CD14-positive monocyte (primary cell): Measurements from ENCODE around the gene RHOH. TPM values are rescaled to one million over a fixed set of nuclear protein-coding genes. Genes with fewer than 3 reads are reported as not detected.

Experiments
- DNase-seq, 3 donors: peaks; one replicate each; pipeline ENCODE4 v3.0.0-alpha.2; 2011 to 2022
- H2AFZ ChIP-seq: 2 replicates; pipeline ENCODE4 v1.6.0; 2012; ENCODE audit warnings: mild to moderate bottlenecking, low read depth, low read length, inconsistent platforms; ENCODE audit not compliant: insufficient read depth, poor library complexity, severe bottlenecking
- H3K27ac ChIP-seq, 2 donors: 1 replicate in 1 of 2; 2 replicates in 1 of 2; pipeline ENCODE4 v1.5.1; 2012 to 2013; ENCODE audit warnings: low read length in 2 of 2, control low read depth in 1 of 2, inconsistent platforms in 1 of 2, low read depth in 1 of 2, mild to moderate bottlenecking in 1 of 2
- H3K27me3 ChIP-seq, 2 donors: one replicate each; pipeline versions ENCODE4 v1.6.0 to v1.6.1; 2011 to 2013; ENCODE audit warnings: low read length in 2 of 2; ENCODE audit not compliant: control insufficient read depth in 2 of 2, insufficient read depth in 2 of 2
- H3K36me3 ChIP-seq, 2 donors: replicated peaks in 1 of 2; 1 replicate in 1 of 2; 2 replicates in 1 of 2; pipeline versions ENCODE4 v1.5.1 to v1.6.1; 2012 to 2013; ENCODE audit warnings: low read length in 2 of 2, control low read depth in 1 of 2, inconsistent platforms in 1 of 2, mild to moderate bottlenecking in 1 of 2; ENCODE audit not compliant: insufficient read depth in 2 of 2, control insufficient read depth in 1 of 2
- H3K4me1 ChIP-seq, 2 donors: 1 replicate in 1 of 2; 2 replicates in 1 of 2; pipeline versions ENCODE4 v1.5.1 to v1.6.1; 2012 to 2013; ENCODE audit warnings: low read length in 2 of 2, control low read depth in 1 of 2, inconsistent platforms in 1 of 2, mild to moderate bottlenecking in 1 of 2, moderate library complexity in 1 of 2; ENCODE audit not compliant: insufficient read depth in 2 of 2, control insufficient read depth in 1 of 2
- H3K4me2 ChIP-seq: replicated peaks from 2 replicates; pipeline ENCODE3; 2012; ENCODE audit warnings: low read length, moderate library complexity, mild to moderate bottlenecking; ENCODE audit not compliant: poor library complexity, severe bottlenecking; ENCODE audit errors: extremely low read depth
- H3K4me3 ChIP-seq, 3 experiments: fragments of 200-600 bp in 1 of 3; sonication (generic) in 1 of 3; replicated peaks in 1 of 3; 1 replicate in 2 of 3; 2 replicates in 1 of 3; pipeline ENCODE4 v1.5.1; 2011 to 2013; ENCODE audit warnings: low read length in 3 of 3, mild to moderate bottlenecking in 3 of 3, control low read depth in 2 of 3, low read depth in 2 of 3, inconsistent platforms in 1 of 3, moderate library complexity in 1 of 3
- H3K79me2 ChIP-seq: 2 replicates; pipeline ENCODE4 v1.6.0; 2012; ENCODE audit warnings: mild to moderate bottlenecking, control low read depth, inconsistent platforms, low read length, moderate library complexity; ENCODE audit not compliant: insufficient read depth
- H3K9ac ChIP-seq: 2 replicates; pipeline ENCODE4 v1.6.0; 2017; ENCODE audit warnings: low read length, mild to moderate bottlenecking; ENCODE audit not compliant: insufficient read depth, poor library complexity, severe bottlenecking
- H3K9me3 ChIP-seq, 2 donors: replicated peaks in 1 of 2; 1 replicate in 1 of 2; 2 replicates in 1 of 2; pipeline versions ENCODE4 v1.5.1 to v1.6.1; 2012 to 2013; ENCODE audit warnings: low read length in 2 of 2, control low read depth in 1 of 2; ENCODE audit not compliant: control insufficient read depth in 1 of 2, insufficient read depth in 1 of 2
- H4K20me1 ChIP-seq: 2 replicates; pipeline ENCODE4 v1.6.0; 2012; ENCODE audit warnings: mild to moderate bottlenecking, low read length, control low read depth, moderate library complexity; ENCODE audit not compliant: insufficient read depth
- H3K27ac Mint-ChIP-seq, 7 donors: one replicate each; pipeline ENCODE4 v1.8.0; 2020; ENCODE audit warnings: mild to moderate bottlenecking in 7 of 7, mixed read lengths in 7 of 7, moderate library complexity in 6 of 7, inconsistent platforms in 2 of 7
- H3K27me3 Mint-ChIP-seq, 3 donors: one replicate each; pipeline ENCODE4 v1.8.0; 2021 to 2022; ENCODE audit warnings: low read depth in 3 of 3, mild to moderate bottlenecking in 3 of 3, mixed read lengths in 3 of 3, moderate library complexity in 3 of 3, inconsistent platforms in 1 of 3
- H3K36me3 Mint-ChIP-seq, 2 donors: one replicate each; pipeline ENCODE4 v1.8.0; 2020; ENCODE audit warnings: mixed read lengths in 2 of 2, inconsistent platforms in 1 of 2, mild to moderate bottlenecking in 1 of 2
- H3K4me1 Mint-ChIP-seq: one replicate; pipeline ENCODE4 v1.8.0; 2020; ENCODE audit warnings: mild to moderate bottlenecking, mixed read lengths
- H3K4me3 Mint-ChIP-seq, 2 donors: one replicate each; pipeline ENCODE4 v1.8.0; 2020; ENCODE audit warnings: mild to moderate bottlenecking in 2 of 2, mixed read lengths in 2 of 2, moderate library complexity in 1 of 2
- H3K9me3 Mint-ChIP-seq, 7 donors: one replicate each; pipeline ENCODE4 v1.8.0; 2020 to 2022; ENCODE audit warnings: mixed read lengths in 7 of 7, mild to moderate bottlenecking in 6 of 7, moderate library complexity in 6 of 7, inconsistent platforms in 2 of 7
- CTCF ChIP-seq: fragments of 200-600 bp; IDR thresholded peaks from one replicate; pipeline ENCODE4 v1.8.0; 2022; ENCODE audit warnings: antibody characterized with exemption, mild to moderate bottlenecking
- WGBS: methylation state at CpG from one replicate; pipeline ENCODE4 v1.1.5; 2013; ENCODE audit warnings: missing lambda C conversion rate; ENCODE audit not compliant: insufficient coverage; 5-methylcytosine and 5-hydroxymethylcytosine counted together
- intact Hi-C, 2 donors: fragments of 100-400 bp; cut with micrococcal nuclease; formaldehyde crosslinking; loops; one replicate each; pipeline versions ENCODE4 v1.15.0 to v1.15.1; 2023
- polyA plus RNA-seq, 3 donors: library from polyadenylated mRNA; depleted of rRNA in 1 of 3; unstranded in 2 of 3; stranded (reverse) in 1 of 3; fragments of 300-500 nt in 2 of 3; fragments of >200 nt in 1 of 3; fragmentation: Illumina TruSeq in 2 of 3; gene quantifications; 1 replicate in 2 of 3; 2 replicates in 1 of 3; pipeline ENCODE4 v1.2.3, GENCODE V29; 2012 to 2021

The RHOH gene
- polyA plus RNA-seq, 3 donors: 0.16 to 1.4 (median 1.2) TPM

GRCh38 chr4:40270609-40271008 is 73.8 kb downstream of the RHOH start:
- 91% methylated on average over 7 of the region's 12 CpGs for WGBS
- intact Hi-C loops: no loop called here
- no peak for DNase-seq

GRCh38 chr4:40275065-40275730 is 78.4 kb downstream of the RHOH start:
- H3K4me2 ChIP-seq: no peak overlapping the region
- H3K9ac ChIP-seq: no peak overlapping the region
- Mint-ChIP-seq H3K9me3 (peaks cover 0 to 5% (median 0%) of the 10 kb centered on the region in 7 donors), H3K4me1 (peaks cover 6% of the 10 kb centered on the region), H3K27me3 (peaks cover 2 to 3% (median 2%) of the 10 kb centered on the region in 3 donors), H3K36me3 (no peaks in the 10 kb centered on the region), H3K4me3 (no peak overlapping the region), H3K27ac (peak overlapping the region in 2 of 7 donors; percentile 35 to 64)
- no peaks in the 10 kb centered on the region for H3K9me3 ChIP-seq
- peaks cover 3 to 6% of the 10 kb centered on the region in 2 donors for H3K4me1 ChIP-seq
- no peak for DNase-seq
- H3K79me2 ChIP-seq: no peaks in the 10 kb centered on the region
- 100% methylated on average over 1 of the region's 3 CpGs for WGBS
- H4K20me1 ChIP-seq: no peaks in the 10 kb centered on the region
- no peak overlapping the region for H3K4me3 ChIP-seq
- no peaks in the 10 kb centered on the region for H3K36me3 ChIP-seq
- no peak for TF ChIP-seq CTCF
- no peak overlapping the region for H2AFZ ChIP-seq
- intact Hi-C loops: no loop called here
- H3K27ac ChIP-seq: no peak overlapping the region
- no peaks in the 10 kb centered on the region for H3K27me3 ChIP-seq

More at GRCh38 chr4:40270609-40271008, 73.8 kb downstream of the RHOH start:
- H3K27me3 ChIP-seq: no peaks in the 10 kb centered on the region
- no peak overlapping the region for H2AFZ ChIP-seq
- no peaks in the 10 kb centered on the region for H3K9me3 ChIP-seq
- H3K4me2 ChIP-seq: no peak overlapping the region
- H3K79me2 ChIP-seq: no peaks in the 10 kb centered on the region
- Mint-ChIP-seq H3K4me1 (no peaks in the 10 kb centered on the region), H3K27ac (peak overlapping the region in 2 of 7 donors; percentile 61 to 79), H3K27me3 (peaks cover 0 to 9% (median 3%) of the 10 kb centered on the region in 3 donors), H3K9me3 (peaks cover 0 to 7% (median 0%) of the 10 kb centered on the region in 7 donors), H3K36me3 (no peaks in the 10 kb centered on the region), H3K4me3 (no peak overlapping the region)
- no peak overlapping the region for H3K9ac ChIP-seq
- no peak for TF ChIP-seq CTCF
- no peak overlapping the region for H3K27ac ChIP-seq
- H4K20me1 ChIP-seq: no peaks in the 10 kb centered on the region
- no peak overlapping the region for H3K4me3 ChIP-seq
- H3K36me3 ChIP-seq: no peaks in the 10 kb centered on the region
- peaks cover 0 to 3% of the 10 kb centered on the region in 2 donors for H3K4me1 ChIP-seq
